A549 (cell line): ENCODE data around the gene CD300E. TPM values are rescaled to one million over a fixed set of nuclear protein-coding genes. Genes with fewer than 3 reads are reported as not detected.
A peak's percentile ranks its signal among the peaks of the same experiment; 100 is the strongest.

Source experiments
- ATAC-seq, 2 experiments: fragments of 200-7000 bp in 1 of 2; fragments of >200 bp in 1 of 2; cut with Nextera tagmentation in 1 of 2; cut with Tn5 transposase in 1 of 2; 3 replicates each; pipeline versions ENCODE4 v1.8.0 to v1.9.1; 2018 to 2020; ENCODE audit warnings: mild to moderate bottlenecking in 1 of 2, moderate library complexity in 1 of 2
- CTCF ChIA-PET: fragments of 300-600 bp; sonication (Branson Sonifier 250); formaldehyde crosslinking; extraction: SDS; loops from one replicate; lab custom pipeline; 2021; ENCODE audit warnings: antibody characterized with exemption, inconsistent platforms; lab: Yijun Ruan, JAX
- POLR2A ChIA-PET: fragments of 350-600 bp; formaldehyde crosslinking; extraction: SDS; loops from one replicate; lab custom pipeline; 2021; ENCODE audit warnings: antibody characterized with exemption, inconsistent platforms; lab: Yijun Ruan, JAX
- DNase-seq, 2 experiments: peaks; one replicate each; pipeline versions ENCODE4 v3.0.0 to v3.0.0-alpha.2; 2011 to 2016; ENCODE audit warnings: low read depth in 1 of 2, low spot score in 1 of 2
- FAIRE-seq: peaks from 2 replicates; lab custom pipeline; 2011; peaks lifted over from hg19 to GRCh38; lab: Jason Lieb, UNC
- H3K27ac ChIP-seq, 2 experiments: fragments of >200 bp; sonication (Bioruptor Twin); formaldehyde crosslinking; 3 replicates each; pipeline ENCODE4 v1.5.1; 2016 to 2017
- H3K4me1 ChIP-seq: fragments of >200 bp; sonication (Bioruptor Twin); formaldehyde crosslinking; 3 replicates; pipeline ENCODE4 v1.6.1; 2016
- H3K4me2 ChIP-seq: fragments of >200 bp; sonication (Bioruptor Twin); formaldehyde crosslinking; 3 replicates; pipeline ENCODE4 v1.6.1; 2016
- H3K4me3 ChIP-seq: fragments of >200 bp; sonication (Bioruptor Twin); formaldehyde crosslinking; 3 replicates; pipeline ENCODE4 v1.5.1; 2016
- H3K9me3 ChIP-seq: fragments of >200 bp; sonication (Bioruptor Twin); formaldehyde crosslinking; 3 replicates; pipeline ENCODE4 v1.6.1; 2016
- BHLHE40 ChIP-seq: IDR thresholded peaks from 2 replicates; pipeline ENCODE4 v1.6.1; 2012; ENCODE audit warnings: low read depth, low read length, inconsistent platforms
- CBX8 ChIP-seq: fragments of 200-600 bp; sonication (generic); IDR thresholded peaks from 2 replicates; pipeline ENCODE4 v1.6.1; 2016
- CEBPB ChIP-seq, 2 experiments: fragments of >200 bp in 1 of 2; sonication (Bioruptor Twin) in 1 of 2; formaldehyde crosslinking in 1 of 2; IDR thresholded peaks; 2 replicates each; pipeline ENCODE4 v1.6.1; 2012 to 2016
- CHD4 ChIP-seq: fragments of 200-600 bp; sonication (generic); IDR thresholded peaks from 2 replicates; pipeline ENCODE4 v1.6.1; 2016; ENCODE audit warnings: antibody characterized with exemption, mild to moderate bottlenecking, borderline replicate concordance
- CTCF ChIP-seq: fragments of >200 bp; sonication (Bioruptor Twin); formaldehyde crosslinking; IDR thresholded peaks from 3 replicates; pipeline ENCODE4 v1.5.1; 2016
- EHMT2 ChIP-seq: fragments of 200-600 bp; sonication (generic); IDR thresholded peaks from 2 replicates; pipeline ENCODE4 v1.6.1; 2016; ENCODE audit warnings: antibody characterized with exemption, low read depth, mild to moderate bottlenecking, moderate library complexity
- EP300 ChIP-seq, 2 experiments: fragments of >200 bp; sonication (Bioruptor Twin); formaldehyde crosslinking; IDR thresholded peaks; 2 replicates in 1 of 2; 3 replicates in 1 of 2; pipeline ENCODE4 v1.6.1; 2016 to 2017
- FOSB ChIP-seq: fragments of 250-450 bp; sonication (Bioruptor Pico); IDR thresholded peaks from 2 replicates; pipeline ENCODE4 v1.5.0; 2020; ENCODE audit warnings: mild to moderate bottlenecking, moderate library complexity
- FOSL2 ChIP-seq, 2 experiments: fragments of 450-650 bp in 1 of 2; fragments of >200 bp in 1 of 2; sonication (Bioruptor Twin) in 1 of 2; formaldehyde crosslinking; IDR thresholded peaks; 2 replicates each; pipeline versions ENCODE4 v1.5.0 to v1.6.1; 2016 to 2020; ENCODE audit warnings: mild to moderate bottlenecking in 1 of 2, moderate library complexity in 1 of 2
- HEYL ChIP-seq: fragments of 250-450 bp; sonication (Bioruptor Pico); IDR thresholded peaks from 2 replicates; pipeline ENCODE4 v1.8.0; 2021; ENCODE audit warnings: mild to moderate bottlenecking, moderate library complexity
- JUN ChIP-seq, 2 experiments: fragments of >200 bp; sonication (Bioruptor Twin); formaldehyde crosslinking; IDR thresholded peaks; 2 replicates in 1 of 2; 3 replicates in 1 of 2; pipeline ENCODE4 v1.6.1; 2016 to 2017
- NPAS2 ChIP-seq: fragments of 250-450 bp; sonication (Bioruptor Pico); IDR thresholded peaks from 2 replicates; pipeline ENCODE4 v1.8.0; 2022; ENCODE audit warnings: mild to moderate bottlenecking, moderate library complexity, borderline replicate concordance
- PHF8 ChIP-seq: fragments of 200-600 bp; sonication (generic); IDR thresholded peaks from 2 replicates; pipeline ENCODE4 v1.6.1; 2016; ENCODE audit warnings: low read depth, mild to moderate bottlenecking, antibody characterized with exemption, moderate library complexity, borderline replicate concordance
- RAD21 ChIP-seq, 2 experiments: fragments of >200 bp in 1 of 2; sonication (Bioruptor Twin) in 1 of 2; formaldehyde crosslinking in 1 of 2; IDR thresholded peaks in 1 of 2; conservative IDR thresholded peaks in 1 of 2; 2 replicates in 1 of 2; 3 replicates in 1 of 2; pipeline ENCODE4 v1.6.1; 2012 to 2018; ENCODE audit warnings: inconsistent platforms in 1 of 2
- REST ChIP-seq: fragments of 200-600 bp; sonication (generic); IDR thresholded peaks from 2 replicates; pipeline ENCODE4 v1.6.1; 2016; ENCODE audit warnings: antibody characterized with exemption, mild to moderate bottlenecking, moderate library complexity
- SMC3 ChIP-seq: fragments of >200 bp; sonication (Bioruptor Twin); formaldehyde crosslinking; IDR thresholded peaks from 3 replicates; pipeline ENCODE4 v1.6.1; 2018; ENCODE audit warnings: inconsistent platforms
- ZC3H11A ChIP-seq: fragments of 450-650 bp; IDR thresholded peaks from 2 replicates; pipeline ENCODE4 v1.6.1; 2014; ENCODE audit warnings: antibody characterized with exemption, mild to moderate bottlenecking
- ZFP36 ChIP-seq: fragments of 450-650 bp; IDR thresholded peaks from 2 replicates; pipeline ENCODE4 v1.6.1; 2014; ENCODE audit warnings: borderline replicate concordance; ENCODE audit not compliant: partially characterized antibody
- WGBS: methylation state at CpG from one replicate; pipeline ENCODE4 v1.1.6; 2017; ENCODE audit errors: missing lambda C conversion rate; 5-methylcytosine and 5-hydroxymethylcytosine counted together
- polyA plus RNA-seq, 4 experiments: library from polyadenylated mRNA; depleted of rRNA in 3 of 4; stranded (reverse); fragments of >200 nt; fragmentation: RNase III in 1 of 4; extraction: RNeasy Plus Mini Kit Qiagen cat#74134 plus additional on column Dnase treatment in 1 of 4; gene quantifications; 2 replicates in 3 of 4; 3 replicates in 1 of 4; pipeline ENCODE4 v1.2.3, GENCODE V29; 2011 to 2017
- TF ChIP-seq, protein P1 (sequence below): fragments of >200 bp; sonication (Bioruptor Twin); formaldehyde crosslinking; IDR thresholded peaks from 3 replicates; pipeline ENCODE4 v1.6.1; 2016

Gene CD300E
- polyA plus RNA-seq, 2 of the 4 experiments (the other 2 are of a cell fraction): not detected

GRCh38 chr17:74649909-74650308 is 26.4 kb upstream of the CD300E start (continued):
- TF ChIP-seq, protein P1, sequence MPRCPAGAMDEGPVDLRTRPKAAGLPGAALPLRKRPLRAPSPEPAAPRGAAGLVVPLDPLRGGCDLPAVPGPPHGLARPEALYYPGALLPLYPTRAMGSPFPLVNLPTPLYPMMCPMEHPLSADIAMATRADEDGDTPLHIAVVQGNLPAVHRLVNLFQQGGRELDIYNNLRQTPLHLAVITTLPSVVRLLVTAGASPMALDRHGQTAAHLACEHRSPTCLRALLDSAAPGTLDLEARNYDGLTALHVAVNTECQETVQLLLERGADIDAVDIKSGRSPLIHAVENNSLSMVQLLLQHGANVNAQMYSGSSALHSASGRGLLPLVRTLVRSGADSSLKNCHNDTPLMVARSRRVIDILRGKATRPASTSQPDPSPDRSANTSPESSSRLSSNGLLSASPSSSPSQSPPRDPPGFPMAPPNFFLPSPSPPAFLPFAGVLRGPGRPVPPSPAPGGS: no peak
- TF ChIP-seq NPAS2 (no peak), FOSB (CRISPR knock-in tag) (no peak), REST (no peak), CHD4 (no peak), HEYL (no peak), PHF8 (no peak), BHLHE40 (no peak), CEBPB (IDR thresholded peaks at IDR 0.05) (no peak)

DNA sequence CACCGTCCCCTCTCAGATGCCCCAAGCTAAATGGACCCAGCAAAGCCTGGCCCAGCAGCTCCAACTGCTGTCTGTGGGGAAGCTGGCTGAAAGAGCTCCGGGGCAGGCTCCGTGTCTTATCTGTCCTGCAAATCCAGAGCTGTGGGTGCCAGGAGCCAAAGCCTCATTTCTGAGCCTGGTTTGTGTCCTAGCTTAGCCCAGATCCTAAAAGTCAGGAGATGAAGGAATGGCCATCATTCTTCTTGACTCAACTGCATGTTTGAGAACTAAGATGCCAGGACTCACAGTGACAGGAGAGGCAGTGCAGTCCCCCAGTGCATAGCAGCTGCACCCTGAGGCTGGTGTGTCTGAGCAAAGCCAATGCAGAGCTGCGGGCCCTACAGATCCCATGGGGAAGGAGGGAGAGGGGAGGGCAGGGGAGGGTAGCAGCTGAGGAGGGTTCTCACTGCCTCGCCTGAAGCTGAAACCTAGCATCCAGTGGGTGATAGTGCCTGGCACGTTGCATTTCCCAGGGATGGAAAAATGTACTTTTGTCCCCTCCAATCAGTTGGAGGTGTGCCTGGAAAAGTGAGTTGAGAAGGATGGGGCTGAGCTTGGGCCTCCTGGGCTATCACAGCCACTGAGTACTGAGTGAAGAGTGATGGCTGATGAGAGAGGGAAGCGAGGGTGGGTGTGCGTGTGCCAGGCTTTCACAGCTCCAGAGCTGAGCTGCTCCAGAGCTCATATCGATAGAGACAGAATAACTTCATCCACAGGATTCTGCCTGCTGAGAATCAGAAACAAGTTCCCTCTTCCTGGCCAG is 24.5 kb upstream of the CD300E start:
- ChIA-PET CTCF (interaction anchor here (0.6 to 3.2 kb wide), 18 partner anchors 9 to 417 kb away, joined by 3 to 17 read pairs (median 4); partner anchors contain the start of genes CD300H and RAB37), POLR2A (interaction anchor here (0.6 kb wide), 1 partner anchor 20 kb away, joined by 5 read pairs; no protein-coding TSS in a partner anchor)
- 10% methylated on average over 9 of the region's 9 CpGs for WGBS
- no peaks in the 10 kb centered on the region for H3K4me1 ChIP-seq
- no peak overlapping the region for H3K4me3 ChIP-seq
- FAIRE-seq: no peak
- 0 out of 3 replicates have a peak, but pooled peaks cover 2% of the 10 kb centered on the region for H3K9me3 ChIP-seq
- no peak overlapping the region for H3K27ac ChIP-seq
- TF ChIP-seq EHMT2 (no peak), CBX8 (no peak), ZC3H11A (no peak), CEBPB (IDR thresholded peaks at IDR 0.05) (no peak), ZFP36 (no peak), FOSL2 (IDR thresholded peaks at IDR 0.05) (no peak), FOSL2 (CRISPR knock-in tag; IDR thresholded peaks at IDR 0.05) (no peak), JUN (IDR thresholded peaks at IDR 0.05) (no peak)
- TF ChIP-seq, all 56 proteins: peak for 0
- DNase-seq: no peak
- H3K4me2 ChIP-seq: no peak overlapping the region
- no peak for ATAC-seq

DNA sequence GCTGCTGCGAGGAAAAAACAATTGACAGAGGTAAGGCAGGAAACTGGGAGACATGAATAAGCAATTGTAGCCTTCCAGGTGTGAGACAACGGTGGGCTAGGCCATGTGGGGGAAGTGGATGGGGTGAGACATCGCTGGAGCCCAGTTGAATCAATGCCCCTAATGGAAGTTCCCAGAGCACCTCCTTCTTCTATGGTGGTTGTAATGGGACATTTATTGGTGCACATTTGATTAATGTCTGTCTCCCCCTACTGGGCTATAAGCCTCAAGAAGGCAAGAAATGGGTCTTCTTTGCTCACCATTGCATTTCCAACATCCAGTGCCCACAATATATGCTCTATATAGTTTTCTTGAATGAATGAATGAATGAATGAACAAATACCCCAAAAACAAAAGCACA is 22.7 kb upstream of the CD300E start:
- peak; percentile 62 to 74 for DNase-seq
- H3K4me2 ChIP-seq: no peak overlapping the region
- CTCF ChIA-PET: interaction anchor here (0.9 to 3.2 kb wide), 4 partner anchors 11 to 91 kb away, joined by 3 to 17 read pairs (median 10); partner anchors contain the start of gene RAB37
- WGBS: 22% methylated on average over 3 of the region's 3 CpGs
- peak; percentile 51 for TF ChIP-seq CTCF
- peak; percentile 27; the same call in 1 of the 3 replicates for TF ChIP-seq SMC3
- TF ChIP-seq RAD21 (conservative IDR thresholded peaks at IDR 0.05 in 1 of 2, IDR thresholded peaks at IDR 0.05 in 1 of 2): peak; percentile 38 to 62; a peak in 4 of 5 replicates
- TF ChIP-seq EP300 (IDR thresholded peaks at IDR 0.05): no peak
- TF ChIP-seq, all 56 proteins: peak for 3
- peak in 1 of 2 experiments; percentile 81; a peak in 3 of 6 replicates for ATAC-seq
- POLR2A ChIA-PET: no interaction called here
- FAIRE-seq: no peak
- Histone ChIP-seq H3K27ac (no peak overlapping the region), H3K4me3 (no peak overlapping the region), H3K9me3 (0 out of 3 replicates have a peak, but pooled peaks cover 2% of the 10 kb centered on the region), H3K4me1 (no peaks in the 10 kb centered on the region)
